ENCODE results near the gene AGBL4.

The AGBL4 gene

DNA sequence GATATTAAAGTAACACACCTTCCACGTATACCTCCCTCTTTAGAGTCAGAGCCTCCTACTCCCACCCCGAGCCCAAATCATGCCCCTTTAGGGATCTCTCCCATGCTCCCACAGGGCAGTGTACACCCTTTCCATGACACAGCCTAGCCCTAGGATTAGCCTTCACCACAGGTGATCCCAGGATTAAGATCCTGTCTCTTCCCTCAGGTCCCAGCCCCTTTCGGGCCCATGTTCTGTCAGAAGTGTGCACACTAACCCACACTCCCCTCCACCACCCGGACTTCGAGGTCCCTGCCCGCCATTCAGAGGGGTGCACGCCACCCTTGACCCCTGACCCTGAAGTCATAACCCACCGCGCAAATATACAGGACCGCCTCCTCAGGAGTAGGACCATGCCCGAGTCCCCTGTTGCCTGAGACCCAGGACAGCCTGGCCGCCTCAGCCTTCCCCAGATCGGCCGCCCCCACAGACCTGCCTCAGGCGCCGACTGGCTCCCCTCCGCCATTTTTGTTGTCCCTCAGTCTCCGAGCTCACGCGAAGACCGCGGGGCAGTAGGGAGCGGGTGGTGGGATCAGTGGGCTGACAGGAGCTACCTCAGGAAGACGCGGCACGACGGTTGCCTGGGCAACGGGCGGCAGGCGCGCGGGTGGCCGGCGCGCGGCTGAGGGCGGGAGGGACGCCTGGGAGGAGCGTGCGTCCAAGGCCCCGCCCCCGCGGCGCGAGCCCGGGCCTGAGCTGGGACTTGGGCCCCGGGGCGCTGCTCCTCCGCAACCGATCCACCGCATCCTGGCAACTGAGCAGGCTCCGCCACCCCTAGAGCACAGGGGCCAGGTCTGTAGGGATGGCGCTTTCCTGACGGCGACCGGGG is at the start of gene AGBL4:
Gene AGBL4, minus strand, starts transcription at position 663 of the 868 bp plus-strand sequence.
- no peaks in the 10 kb centered on the region for H3K9me3 ChIP-seq (ENCODE audit: control insufficient read depth in 1 of 2, low read length in 2 of 2)
- H3K9ac ChIP-seq (ENCODE audit: low read depth in 1 of 2, low read length in 2 of 2), result no peak within 1 kb of the TSS
- peaks cover 4 to 7% of the 10 kb centered on the region in 2 donors for H3K4me1 ChIP-seq (ENCODE audit: control insufficient read depth in 1 of 2, insufficient read depth in 2 of 2, low read length in 2 of 2)
- H3K36me3 ChIP-seq (ENCODE audit: control insufficient read depth in 1 of 2, insufficient read depth in 2 of 2, low read length in 2 of 2), result no peaks in the 10 kb centered on the region
- no peak within 1 kb of the TSS for H3K27ac ChIP-seq (ENCODE audit: low read depth, low read length)
- H3K4me3 ChIP-seq (ENCODE audit: low read depth in 1 of 2, low read length in 2 of 2), result peak within 1 kb of the TSS; percentile 55 to 62
- peaks cover 0 to 9% of the 10 kb centered on the region in 2 donors for H3K27me3 ChIP-seq (ENCODE audit: control insufficient read depth in 1 of 2, insufficient read depth in 2 of 2, low read length in 2 of 2)

DNA sequence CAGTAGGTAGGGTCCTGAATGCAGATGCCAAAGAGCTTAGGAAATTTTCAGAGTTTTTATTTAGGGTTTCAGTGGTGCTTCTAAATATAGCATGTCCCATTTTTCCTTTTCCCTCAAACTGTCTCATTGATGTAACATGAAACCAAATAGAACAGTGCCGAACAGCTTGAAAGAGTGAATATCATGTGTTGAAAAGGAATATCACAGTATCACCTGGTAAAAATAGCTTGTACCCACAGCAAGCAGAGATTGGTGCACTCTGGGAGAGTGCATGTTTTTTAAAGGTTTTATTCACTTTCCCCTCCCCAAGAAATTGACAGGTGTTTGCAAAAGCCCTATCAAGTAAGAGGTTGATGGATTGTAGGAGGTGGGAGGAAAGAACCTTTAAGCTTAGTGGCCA is 43.1 kb upstream of the AGBL4 start:
- H3K27me3 ChIP-seq (ENCODE audit: control insufficient read depth in 1 of 2, insufficient read depth in 2 of 2, low read length in 2 of 2), result no peaks in the 10 kb centered on the region
- H3K4me1 ChIP-seq (ENCODE audit: control insufficient read depth in 1 of 2, insufficient read depth in 2 of 2, low read length in 2 of 2), result no peaks in the 10 kb centered on the region
- no peak overlapping the region for H3K9ac ChIP-seq (ENCODE audit: low read depth in 1 of 2, low read length in 2 of 2)
- no peak overlapping the region for H3K27ac ChIP-seq (ENCODE audit: low read depth, low read length)
- no peaks in the 10 kb centered on the region for H3K36me3 ChIP-seq (ENCODE audit: control insufficient read depth in 1 of 2, insufficient read depth in 2 of 2, low read length in 2 of 2)
- no peaks in the 10 kb centered on the region for H3K9me3 ChIP-seq (ENCODE audit: control insufficient read depth in 1 of 2, low read length in 2 of 2)
- no peak overlapping the region for H3K4me3 ChIP-seq (ENCODE audit: low read depth in 1 of 2, low read length in 2 of 2)

DNA sequence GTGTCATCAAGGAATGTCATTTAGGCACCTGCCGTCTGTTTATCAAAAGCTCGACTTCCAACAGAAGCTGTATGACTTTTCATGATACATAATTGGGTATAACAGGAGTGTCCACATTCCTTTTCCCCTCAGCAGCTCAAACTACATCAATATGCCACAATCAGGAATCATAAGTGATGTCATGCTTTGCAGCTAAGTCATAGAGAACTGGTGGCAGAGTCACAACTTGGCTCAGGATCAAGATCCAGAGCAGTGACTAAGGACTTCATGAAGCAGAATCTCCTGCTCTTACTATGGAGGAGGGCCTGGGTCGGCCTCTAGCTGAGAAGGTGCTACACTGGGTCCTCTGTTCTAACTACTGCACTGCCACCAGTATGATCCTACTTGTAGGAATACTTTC is 36.5 kb upstream of the AGBL4 start:
- Histone ChIP-seq H3K9me3 (ENCODE audit: control insufficient read depth in 1 of 2, low read length in 2 of 2) (no peaks in the 10 kb centered on the region), H3K9ac (ENCODE audit: low read depth in 1 of 2, low read length in 2 of 2) (no peak overlapping the region), H3K27ac (ENCODE audit: low read depth, low read length) (no peak overlapping the region), H3K4me3 (ENCODE audit: low read depth in 1 of 2, low read length in 2 of 2) (no peak overlapping the region), H3K27me3 (ENCODE audit: control insufficient read depth in 1 of 2, insufficient read depth in 2 of 2, low read length in 2 of 2) (no peaks in the 10 kb centered on the region), H3K4me1 (ENCODE audit: control insufficient read depth in 1 of 2, insufficient read depth in 2 of 2, low read length in 2 of 2) (no peaks in the 10 kb centered on the region), H3K36me3 (ENCODE audit: control insufficient read depth in 1 of 2, insufficient read depth in 2 of 2, low read length in 2 of 2) (no peaks in the 10 kb centered on the region)

DNA sequence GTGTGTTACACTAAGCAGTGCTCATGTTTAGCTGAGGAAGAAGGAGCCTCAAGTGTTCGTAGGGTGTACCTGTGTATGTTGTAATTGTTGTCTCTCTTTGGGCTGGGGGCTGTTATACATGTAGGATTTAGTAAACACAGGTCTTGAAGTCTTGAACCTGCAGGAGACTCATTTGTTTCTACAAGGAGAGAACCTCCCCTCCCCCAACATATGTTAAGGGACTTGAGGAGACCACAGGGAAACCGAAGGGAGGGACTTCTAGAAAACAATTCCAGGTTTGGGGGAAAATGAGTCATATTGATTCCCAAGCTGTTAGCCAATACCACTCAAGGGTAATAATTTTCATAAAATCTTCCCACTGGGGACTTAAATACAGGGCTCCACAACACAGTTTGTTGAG is 25.0 kb upstream of the AGBL4 start:
- Histone ChIP-seq H3K9me3 (ENCODE audit: control insufficient read depth in 1 of 2, low read length in 2 of 2) (no peaks in the 10 kb centered on the region), H3K27me3 (ENCODE audit: control insufficient read depth in 1 of 2, insufficient read depth in 2 of 2, low read length in 2 of 2) (peaks cover 0 to 19% of the 10 kb centered on the region in 2 donors), H3K27ac (ENCODE audit: low read depth, low read length) (no peak overlapping the region), H3K4me3 (ENCODE audit: low read depth in 1 of 2, low read length in 2 of 2) (no peak overlapping the region), H3K36me3 (ENCODE audit: control insufficient read depth in 1 of 2, insufficient read depth in 2 of 2, low read length in 2 of 2) (no peaks in the 10 kb centered on the region), H3K9ac (ENCODE audit: low read depth in 1 of 2, low read length in 2 of 2) (no peak overlapping the region), H3K4me1 (ENCODE audit: control insufficient read depth in 1 of 2, insufficient read depth in 2 of 2, low read length in 2 of 2) (no peaks in the 10 kb centered on the region)

DNA sequence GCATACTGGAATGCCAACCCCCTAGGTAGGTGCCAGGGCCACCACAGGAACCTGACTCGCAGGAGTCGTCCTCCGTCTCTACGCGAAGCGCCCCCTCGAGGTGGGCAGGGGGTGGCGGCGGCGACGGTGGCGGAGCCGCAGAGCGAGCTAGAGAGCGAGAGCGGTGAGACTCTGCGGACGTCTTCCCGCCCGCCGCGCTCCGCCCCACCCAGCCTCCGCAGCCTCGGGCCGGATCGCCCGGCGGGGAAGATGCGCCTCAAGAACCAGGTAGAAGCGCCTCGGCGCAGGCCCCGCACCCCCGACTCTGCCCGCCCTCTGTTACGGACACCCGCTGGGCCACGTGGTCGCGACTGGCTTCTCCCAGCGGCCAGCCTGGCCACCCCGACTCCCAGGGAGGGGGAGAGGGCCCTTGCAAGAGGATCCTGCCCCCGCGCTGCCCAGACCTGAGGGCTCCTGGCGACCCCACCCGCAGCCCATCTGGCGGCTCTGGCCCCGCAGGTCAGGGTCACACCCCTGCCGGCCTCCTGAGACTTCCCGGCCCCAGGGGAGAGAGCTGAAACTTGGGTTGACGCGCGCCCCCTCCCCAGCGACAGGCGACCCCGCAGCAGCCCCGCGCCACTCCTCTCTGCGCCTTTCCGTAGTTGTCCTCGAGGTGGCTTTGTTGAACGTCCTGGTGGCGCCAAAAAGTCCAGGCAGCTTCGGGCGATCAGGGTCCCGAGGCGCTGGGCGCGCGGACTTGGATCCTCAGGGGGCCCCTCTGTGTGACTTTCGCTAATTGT is 24.4 kb upstream of the AGBL4 start:
- H3K27me3 ChIP-seq (ENCODE audit: control insufficient read depth in 1 of 2, insufficient read depth in 2 of 2, low read length in 2 of 2), result peaks cover 0 to 19% of the 10 kb centered on the region in 2 donors
- H3K4me3 ChIP-seq (ENCODE audit: low read depth in 1 of 2, low read length in 2 of 2), result no peak overlapping the region
- H3K4me1 ChIP-seq (ENCODE audit: control insufficient read depth in 1 of 2, insufficient read depth in 2 of 2, low read length in 2 of 2), result no peaks in the 10 kb centered on the region
- no peak overlapping the region for H3K27ac ChIP-seq (ENCODE audit: low read depth, low read length)
- no peaks in the 10 kb centered on the region for H3K36me3 ChIP-seq (ENCODE audit: control insufficient read depth in 1 of 2, insufficient read depth in 2 of 2, low read length in 2 of 2)
- no peaks in the 10 kb centered on the region for H3K9me3 ChIP-seq (ENCODE audit: control insufficient read depth in 1 of 2, low read length in 2 of 2)
- no peak overlapping the region for H3K9ac ChIP-seq (ENCODE audit: low read depth in 1 of 2, low read length in 2 of 2)

DNA sequence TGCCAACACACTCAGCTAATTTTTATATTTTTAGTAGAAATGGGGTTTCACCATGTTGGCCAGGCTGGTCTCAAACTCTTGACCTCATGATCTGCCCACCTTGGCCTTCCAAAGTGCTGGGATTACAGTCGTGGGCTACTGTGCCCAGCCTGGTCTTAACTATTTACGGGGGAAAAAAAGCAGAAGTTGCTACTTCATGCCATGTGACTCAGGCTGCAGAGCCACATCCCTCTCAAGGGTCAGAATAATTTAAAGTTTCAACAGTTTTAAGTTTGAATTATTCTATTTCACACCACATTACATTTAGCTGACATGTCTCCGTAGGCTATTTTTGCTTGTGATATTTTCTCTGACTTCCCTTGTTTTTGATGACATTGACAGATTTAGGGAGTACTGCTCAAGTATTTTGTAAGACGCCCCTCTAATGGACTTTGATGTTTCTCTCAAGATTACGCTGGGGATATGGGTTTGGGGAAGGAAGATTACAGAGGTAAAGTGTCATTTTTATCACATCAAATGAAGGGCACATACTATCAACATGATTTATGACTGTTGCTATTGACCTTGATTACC is 14.6 kb upstream of the AGBL4 start:
- H3K27ac ChIP-seq (ENCODE audit: low read depth, low read length), result no peak overlapping the region
- H3K36me3 ChIP-seq (ENCODE audit: control insufficient read depth in 1 of 2, insufficient read depth in 2 of 2, low read length in 2 of 2), result no peaks in the 10 kb centered on the region
- H3K27me3 ChIP-seq (ENCODE audit: control insufficient read depth in 1 of 2, insufficient read depth in 2 of 2, low read length in 2 of 2), result no peaks in the 10 kb centered on the region
- H3K4me1 ChIP-seq (ENCODE audit: control insufficient read depth in 1 of 2, insufficient read depth in 2 of 2, low read length in 2 of 2), result no peaks in the 10 kb centered on the region
- no peak overlapping the region for H3K9ac ChIP-seq (ENCODE audit: low read depth in 1 of 2, low read length in 2 of 2)
- no peak overlapping the region for H3K4me3 ChIP-seq (ENCODE audit: low read depth in 1 of 2, low read length in 2 of 2)
- H3K9me3 ChIP-seq (ENCODE audit: control insufficient read depth in 1 of 2, low read length in 2 of 2), result no peaks in the 10 kb centered on the region

DNA sequence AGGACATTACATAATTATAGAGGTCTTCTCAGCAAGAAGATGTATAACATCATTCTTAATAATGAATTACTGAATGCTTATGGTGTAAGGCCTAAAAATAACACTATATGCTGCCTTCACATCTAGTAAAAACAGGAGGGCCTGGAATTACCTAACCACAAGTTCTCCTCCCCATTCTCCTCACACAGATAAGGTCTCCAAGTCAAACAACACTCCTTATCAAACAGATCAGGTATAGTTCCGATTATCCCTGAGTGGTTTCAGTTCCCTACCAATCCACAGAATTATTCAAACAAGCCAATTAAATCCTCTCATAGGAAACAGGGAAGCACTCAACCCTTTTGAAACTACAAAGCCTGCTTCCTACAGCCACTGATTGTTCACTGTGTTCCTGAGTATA is 4.0 kb upstream of the AGBL4 start:
- Histone ChIP-seq H3K27me3 (ENCODE audit: control insufficient read depth in 1 of 2, insufficient read depth in 2 of 2, low read length in 2 of 2) (peaks cover 0 to 9% of the 10 kb centered on the region in 2 donors), H3K27ac (ENCODE audit: low read depth, low read length) (no peak overlapping the region), H3K9ac (ENCODE audit: low read depth in 1 of 2, low read length in 2 of 2) (no peak overlapping the region), H3K36me3 (ENCODE audit: control insufficient read depth in 1 of 2, insufficient read depth in 2 of 2, low read length in 2 of 2) (no peaks in the 10 kb centered on the region), H3K9me3 (ENCODE audit: control insufficient read depth in 1 of 2, low read length in 2 of 2) (no peaks in the 10 kb centered on the region), H3K4me1 (ENCODE audit: control insufficient read depth in 1 of 2, insufficient read depth in 2 of 2, low read length in 2 of 2) (peaks cover 4 to 7% of the 10 kb centered on the region in 2 donors), H3K4me3 (ENCODE audit: low read depth in 1 of 2, low read length in 2 of 2) (no peak overlapping the region)

DNA sequence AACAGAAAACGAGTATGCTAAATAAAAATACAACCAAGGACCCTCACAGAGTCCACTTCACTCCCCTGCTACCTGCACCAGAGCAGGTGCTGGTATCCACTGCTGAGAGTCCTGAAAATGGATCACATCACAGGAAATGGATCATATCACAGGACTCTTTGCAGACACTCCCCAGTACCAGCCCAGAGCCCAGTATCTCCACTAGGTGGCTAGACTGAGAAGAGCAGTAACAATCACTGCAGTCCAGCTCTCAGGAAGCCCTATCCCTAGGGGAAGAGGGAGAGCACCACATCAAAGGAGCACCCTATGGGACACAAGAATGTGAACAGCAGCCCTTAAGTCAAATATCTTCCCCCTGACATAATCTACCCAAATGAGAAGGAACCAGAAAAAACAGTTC is 28.0 kb downstream of the AGBL4 start:
- Histone ChIP-seq H3K4me1 (ENCODE audit: control insufficient read depth in 1 of 2, insufficient read depth in 2 of 2, low read length in 2 of 2) (no peaks in the 10 kb centered on the region), H3K9ac (ENCODE audit: low read depth in 1 of 2, low read length in 2 of 2) (no peak overlapping the region), H3K27ac (ENCODE audit: low read depth, low read length) (no peak overlapping the region), H3K36me3 (ENCODE audit: control insufficient read depth in 1 of 2, insufficient read depth in 2 of 2, low read length in 2 of 2) (no peaks in the 10 kb centered on the region), H3K4me3 (ENCODE audit: low read depth in 1 of 2, low read length in 2 of 2) (no peak overlapping the region), H3K9me3 (ENCODE audit: control insufficient read depth in 1 of 2, low read length in 2 of 2) (no peaks in the 10 kb centered on the region), H3K27me3 (ENCODE audit: control insufficient read depth in 1 of 2, insufficient read depth in 2 of 2, low read length in 2 of 2) (no peaks in the 10 kb centered on the region)

DNA sequence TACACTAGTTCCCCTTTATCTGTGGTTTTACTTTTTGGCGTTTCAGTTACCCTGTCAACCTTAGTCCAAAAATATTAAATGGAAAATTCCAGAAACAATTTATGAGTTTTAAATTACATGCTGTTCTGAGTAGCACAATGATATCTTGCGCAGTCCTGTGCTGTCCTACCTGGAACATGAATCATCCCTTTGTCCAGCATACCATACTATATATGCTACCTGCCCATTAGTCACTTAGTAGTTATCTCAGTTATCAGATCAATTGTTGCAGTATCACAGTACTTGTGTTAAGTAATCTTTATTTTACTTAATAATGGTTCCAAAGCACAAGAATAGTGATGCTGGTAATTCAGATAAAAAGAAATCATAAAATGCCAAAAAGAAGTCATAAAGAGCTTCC is 52.7 kb downstream of the AGBL4 start:
- no peaks in the 10 kb centered on the region for H3K9me3 ChIP-seq (ENCODE audit: control insufficient read depth in 1 of 2, low read length in 2 of 2)
- no peak overlapping the region for H3K9ac ChIP-seq (ENCODE audit: low read depth in 1 of 2, low read length in 2 of 2)

DNA sequence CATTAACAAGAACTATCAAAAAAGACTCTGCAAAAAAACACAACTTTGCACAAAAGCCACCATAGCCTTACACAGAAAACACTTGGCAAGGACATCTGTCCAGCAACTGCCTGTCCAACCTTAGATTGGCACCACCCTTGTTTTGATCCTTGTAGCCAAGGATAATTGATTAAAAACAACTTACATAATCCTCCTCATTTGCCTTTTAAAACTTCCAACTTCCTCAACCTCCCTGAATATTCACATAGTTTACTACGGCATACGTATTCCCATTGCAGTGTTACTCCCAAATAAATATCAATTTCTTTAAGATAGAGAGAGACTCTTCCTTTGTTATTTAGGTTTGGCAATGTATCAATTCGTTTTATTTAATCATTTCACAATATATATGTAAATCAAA is 72.4 kb downstream of the AGBL4 start:
- H3K4me3 ChIP-seq (ENCODE audit: low read depth in 1 of 2, low read length in 2 of 2), result no peak overlapping the region
- no peaks in the 10 kb centered on the region for H3K27me3 ChIP-seq (ENCODE audit: control insufficient read depth in 1 of 2, insufficient read depth in 2 of 2, low read length in 2 of 2)
- no peak overlapping the region for H3K9ac ChIP-seq (ENCODE audit: low read depth in 1 of 2, low read length in 2 of 2)
- no peak overlapping the region for H3K27ac ChIP-seq (ENCODE audit: low read depth, low read length)
- H3K9me3 ChIP-seq (ENCODE audit: control insufficient read depth in 1 of 2, low read length in 2 of 2), result no peaks in the 10 kb centered on the region
- H3K4me1 ChIP-seq (ENCODE audit: control insufficient read depth in 1 of 2, insufficient read depth in 2 of 2, low read length in 2 of 2), result no peaks in the 10 kb centered on the region
- no peaks in the 10 kb centered on the region for H3K36me3 ChIP-seq (ENCODE audit: control insufficient read depth in 1 of 2, insufficient read depth in 2 of 2, low read length in 2 of 2)

More for the DNA sequence above, 52.7 kb downstream of the AGBL4 start:
- Histone ChIP-seq H3K4me3 (ENCODE audit: low read depth in 1 of 2, low read length in 2 of 2) (no peak overlapping the region), H3K27me3 (ENCODE audit: control insufficient read depth in 1 of 2, insufficient read depth in 2 of 2, low read length in 2 of 2) (no peaks in the 10 kb centered on the region), H3K27ac (ENCODE audit: low read depth, low read length) (no peak overlapping the region), H3K36me3 (ENCODE audit: control insufficient read depth in 1 of 2, insufficient read depth in 2 of 2, low read length in 2 of 2) (no peaks in the 10 kb centered on the region), H3K4me1 (ENCODE audit: control insufficient read depth in 1 of 2, insufficient read depth in 2 of 2, low read length in 2 of 2) (no peaks in the 10 kb centered on the region)

Measured in duodenal mucosa (tissue), 2 donors.